ENCODE data around the gene RBPJ. TPM values are rescaled to one million over a fixed set of nuclear protein-coding genes. Genes with fewer than 3 reads are reported as not detected.

The RBPJ gene
- total and polyA plus RNA-seq, 2 donors, result 39.5 to 185 TPM

DNA sequence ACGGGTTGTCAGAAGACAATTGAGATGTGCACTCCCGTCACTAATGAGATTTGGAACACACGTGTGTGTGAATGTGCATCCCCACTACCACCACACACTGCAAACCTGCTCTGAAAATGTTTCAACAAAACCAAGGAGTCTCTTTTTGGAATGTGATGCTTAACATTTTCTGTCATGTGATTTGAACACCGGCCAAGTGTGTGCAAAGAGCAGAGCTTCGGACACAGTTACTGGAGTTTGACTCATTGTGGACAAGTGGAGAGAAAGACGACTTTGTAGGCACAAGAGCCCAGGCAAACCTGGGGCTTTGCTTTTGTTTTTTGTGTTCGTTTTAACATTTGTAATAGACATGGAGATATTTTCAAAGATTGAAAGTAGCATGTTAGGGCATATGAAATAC, 120.3 kb downstream of the RBPJ start:
- no peaks in the 10 kb centered on the region for H3K4me1 ChIP-seq (ENCODE audit: insufficient read depth)
- no peak for DNase-seq (ENCODE audit: extremely low spot score)
- no peaks in the 10 kb centered on the region for H3K36me3 ChIP-seq (ENCODE audit: insufficient read depth)
- no peak overlapping the region for H3K4me3 ChIP-seq (ENCODE audit: low read depth, low read length)
- 57% methylated on average over 7 of the region's 7 CpGs for WGBS
- no peak overlapping the region for H3K27ac ChIP-seq (ENCODE audit: low read depth)

DNA sequence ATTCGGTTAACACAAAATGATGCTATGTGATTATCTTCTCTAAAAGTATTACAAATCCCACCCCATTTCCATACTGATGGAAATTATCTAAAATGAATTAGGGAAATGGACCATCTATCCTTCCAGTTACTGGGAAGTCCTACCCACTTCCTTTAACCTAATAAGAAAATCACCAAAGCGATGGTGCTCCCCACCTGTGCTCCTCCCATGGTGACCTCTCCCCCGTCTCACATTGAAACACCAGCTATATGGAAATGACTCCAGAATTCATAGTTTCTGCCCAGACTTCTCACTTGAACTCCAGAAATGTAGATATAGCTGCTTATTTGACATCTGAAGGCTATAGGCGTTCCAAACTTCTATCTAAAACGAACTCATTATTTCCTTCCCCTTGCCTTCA, 121.0 kb downstream of the RBPJ start:
- Histone ChIP-seq H3K4me3 (ENCODE audit: low read depth, low read length) (no peak overlapping the region), H3K27ac (ENCODE audit: low read depth) (no peak overlapping the region), H3K4me1 (ENCODE audit: insufficient read depth) (no peaks in the 10 kb centered on the region), H3K36me3 (ENCODE audit: insufficient read depth) (no peaks in the 10 kb centered on the region)
- 97% methylated on average over 5 of the region's 5 CpGs for WGBS
- DNase-seq (ENCODE audit: extremely low spot score), result no peak

DNA sequence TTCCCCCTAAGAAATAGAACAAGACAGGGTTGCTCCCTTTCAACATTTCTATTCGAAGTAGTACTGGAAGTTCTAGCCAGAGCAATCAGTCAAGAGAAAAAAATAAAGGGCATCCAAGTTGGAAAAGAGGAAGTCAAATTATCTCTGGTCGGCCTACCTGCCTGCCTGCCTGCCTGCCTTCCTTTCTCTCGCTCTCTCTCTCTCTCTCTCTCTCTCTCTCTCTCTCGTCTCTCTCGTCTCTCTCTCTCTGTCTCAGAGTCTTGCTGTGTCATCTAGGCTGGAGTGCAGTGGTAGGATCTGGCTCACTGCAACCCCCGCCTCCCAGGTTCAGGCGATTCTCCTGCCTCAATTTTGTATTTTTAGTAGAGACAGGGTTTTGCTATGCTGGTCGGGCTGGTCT, 126.6 kb downstream of the RBPJ start:
- DNase-seq (ENCODE audit: extremely low spot score), result no peak
- H3K27ac ChIP-seq (ENCODE audit: low read depth), result no peak overlapping the region
- no peaks in the 10 kb centered on the region for H3K36me3 ChIP-seq (ENCODE audit: insufficient read depth)
- WGBS, result 78% methylated on average over 5 of the region's 8 CpGs
- no peaks in the 10 kb centered on the region for H3K4me1 ChIP-seq (ENCODE audit: insufficient read depth)
- no peak overlapping the region for H3K4me3 ChIP-seq (ENCODE audit: low read depth, low read length)

DNA sequence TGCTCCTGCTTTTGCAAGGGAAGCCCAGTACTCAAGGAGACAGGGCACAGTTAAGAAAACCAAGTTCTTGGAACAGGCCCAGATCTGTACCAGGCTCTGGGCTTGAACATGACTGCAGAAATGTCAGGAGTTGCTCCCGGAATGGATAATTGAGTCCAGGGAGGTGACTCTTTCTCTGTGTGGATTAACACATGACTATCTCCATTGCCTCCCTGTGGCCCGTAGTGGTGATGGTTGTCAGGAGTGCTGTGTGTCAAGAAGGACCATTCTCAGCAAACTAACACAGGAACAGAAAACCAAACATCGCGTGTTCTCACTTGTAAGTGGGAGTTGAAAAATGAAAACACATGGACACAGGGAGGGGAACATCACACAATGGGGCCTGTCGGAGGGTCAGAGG, 129.6 kb downstream of the RBPJ start:
- Histone ChIP-seq H3K4me1 (ENCODE audit: insufficient read depth) (no peaks in the 10 kb centered on the region), H3K36me3 (ENCODE audit: insufficient read depth) (no peaks in the 10 kb centered on the region), H3K27ac (ENCODE audit: low read depth) (no peak overlapping the region), H3K4me3 (ENCODE audit: low read depth, low read length) (no peak overlapping the region)
- WGBS, result 84% methylated on average over 5 of the region's 5 CpGs
- DNase-seq (ENCODE audit: extremely low spot score), result no peak

DNA sequence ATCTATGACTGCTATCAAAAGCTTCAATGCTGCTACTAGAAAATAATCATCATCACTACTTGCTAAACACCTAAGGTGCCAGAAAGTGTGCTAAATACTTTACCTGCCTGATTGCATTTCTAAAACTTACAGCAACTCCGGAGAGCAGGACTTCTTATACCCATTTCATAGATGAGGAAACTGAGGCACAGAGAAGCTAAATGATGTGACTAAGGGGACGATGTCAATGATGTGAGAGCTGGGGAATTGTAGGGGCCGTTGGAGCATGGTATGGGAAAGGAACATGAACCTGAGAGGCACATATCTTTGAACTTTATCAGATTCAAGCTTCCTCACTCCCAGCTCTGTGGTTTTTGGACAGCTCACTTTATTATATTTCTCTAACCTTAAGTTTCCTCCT, 130.8 kb downstream of the RBPJ start:
- Histone ChIP-seq H3K36me3 (ENCODE audit: insufficient read depth) (no peaks in the 10 kb centered on the region), H3K27ac (ENCODE audit: low read depth) (no peak overlapping the region), H3K4me1 (ENCODE audit: insufficient read depth) (no peaks in the 10 kb centered on the region), H3K4me3 (ENCODE audit: low read depth, low read length) (no peak overlapping the region)
- DNase-seq (ENCODE audit: extremely low spot score), result no peak
- WGBS, result 75% methylated on average over 3 of the region's 3 CpGs

DNA sequence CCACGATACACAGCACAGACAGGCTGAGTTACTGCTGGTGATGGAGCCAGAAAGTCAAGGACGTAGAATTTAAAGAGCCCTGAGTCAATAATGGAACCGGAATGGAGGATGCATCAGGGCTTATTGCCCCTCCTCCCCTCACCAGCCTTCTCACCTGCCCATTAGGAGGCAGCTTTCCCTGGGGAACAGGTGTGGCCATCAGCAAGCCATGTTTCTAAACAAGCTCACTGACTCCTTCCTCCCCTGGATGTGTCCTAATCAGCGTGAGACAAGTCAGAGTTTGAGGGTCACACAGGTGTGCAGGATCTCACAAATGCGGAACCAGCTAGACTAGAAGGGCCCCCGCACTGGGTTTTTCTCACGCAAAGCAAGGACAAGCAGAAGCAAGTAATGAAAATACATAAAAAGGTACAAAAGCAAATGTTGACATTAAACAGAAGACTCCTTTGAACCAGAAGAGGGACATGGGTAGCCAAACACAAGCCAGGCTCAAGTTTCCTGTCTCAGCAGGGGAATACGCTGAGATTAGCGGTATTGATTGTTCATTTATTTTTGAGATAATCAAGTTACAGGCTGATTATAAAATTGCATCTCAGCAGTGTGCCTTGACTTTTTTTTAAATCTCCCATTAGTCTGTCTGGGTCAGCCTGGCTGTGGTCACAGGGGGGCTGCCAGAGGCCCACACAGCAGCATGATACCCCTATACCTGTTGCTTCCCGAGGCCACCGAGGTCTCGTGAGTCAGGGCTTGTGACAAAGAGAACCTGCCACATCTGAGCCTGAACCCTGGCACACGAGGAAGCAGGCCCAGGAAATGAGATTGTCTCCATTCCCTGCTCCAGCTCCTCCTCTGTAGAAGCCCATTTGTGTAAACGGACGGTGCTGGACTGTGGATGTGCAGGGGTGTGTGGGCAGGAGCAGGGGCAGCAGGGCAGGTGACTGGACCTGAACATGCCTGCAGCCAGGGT, 132.0 kb downstream of the RBPJ start:
- peak; percentile 41 for DNase-seq (ENCODE audit: extremely low spot score)
- Histone ChIP-seq H3K4me3 (ENCODE audit: low read depth, low read length) (no peak overlapping the region), H3K36me3 (ENCODE audit: insufficient read depth) (no peaks in the 10 kb centered on the region), H3K4me1 (ENCODE audit: insufficient read depth) (no peaks in the 10 kb centered on the region), H3K27ac (ENCODE audit: low read depth) (no peak overlapping the region)
- WGBS, result 73% methylated on average over 15 of the region's 15 CpGs

DNA sequence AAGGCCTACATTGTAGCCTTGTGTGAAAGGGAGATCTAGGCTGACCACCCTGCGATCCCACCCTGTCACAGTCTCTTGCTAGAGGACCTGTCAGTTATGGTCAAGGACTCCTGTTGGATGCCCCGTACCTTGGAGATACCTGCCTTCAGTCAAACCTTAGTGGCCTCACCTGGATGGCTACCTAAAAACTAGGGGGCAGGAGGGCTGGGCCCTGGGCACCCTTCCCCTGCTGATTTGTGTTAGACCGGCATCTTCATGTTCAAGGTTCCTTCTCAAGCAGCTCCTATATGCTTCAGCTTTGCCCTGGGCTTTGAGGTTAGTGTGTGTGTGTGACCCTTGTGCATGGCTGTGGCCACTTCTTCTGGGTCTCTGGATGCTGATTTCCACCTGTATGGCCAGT, 134.1 kb downstream of the RBPJ start:
- Histone ChIP-seq H3K4me3 (ENCODE audit: low read depth, low read length) (no peak overlapping the region), H3K27ac (ENCODE audit: low read depth) (no peak overlapping the region), H3K4me1 (ENCODE audit: insufficient read depth) (no peaks in the 10 kb centered on the region), H3K36me3 (ENCODE audit: insufficient read depth) (no peaks in the 10 kb centered on the region)
- WGBS, result 99% methylated on average over 3 of the region's 3 CpGs
- DNase-seq (ENCODE audit: extremely low spot score), result no peak

DNA sequence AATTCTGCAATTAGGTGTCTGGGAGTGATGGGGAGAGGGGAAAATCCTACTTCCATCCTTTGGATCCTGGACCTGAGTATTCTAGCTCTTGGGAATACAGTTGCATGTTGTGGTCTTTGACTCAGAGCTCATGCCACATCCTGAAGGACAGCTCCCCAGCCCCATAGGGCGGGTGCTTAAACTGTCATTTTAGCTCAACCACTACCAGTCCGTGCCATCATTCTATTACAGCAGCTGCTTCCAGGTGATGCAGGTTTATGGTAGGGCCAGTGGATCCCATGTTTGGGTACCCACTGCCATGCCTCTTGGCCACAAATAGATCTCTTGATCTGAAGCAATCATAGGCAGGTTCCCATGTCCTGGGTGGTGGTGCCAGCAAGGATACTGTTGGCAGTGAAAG, 134.8 kb downstream of the RBPJ start:
- Histone ChIP-seq H3K4me3 (ENCODE audit: low read depth, low read length) (no peak overlapping the region), H3K36me3 (ENCODE audit: insufficient read depth) (no peaks in the 10 kb centered on the region), H3K27ac (ENCODE audit: low read depth) (no peak overlapping the region), H3K4me1 (ENCODE audit: insufficient read depth) (no peaks in the 10 kb centered on the region)
- no peak for DNase-seq (ENCODE audit: extremely low spot score)
- 93% methylated on average over 2 of the region's 2 CpGs for WGBS

DNA sequence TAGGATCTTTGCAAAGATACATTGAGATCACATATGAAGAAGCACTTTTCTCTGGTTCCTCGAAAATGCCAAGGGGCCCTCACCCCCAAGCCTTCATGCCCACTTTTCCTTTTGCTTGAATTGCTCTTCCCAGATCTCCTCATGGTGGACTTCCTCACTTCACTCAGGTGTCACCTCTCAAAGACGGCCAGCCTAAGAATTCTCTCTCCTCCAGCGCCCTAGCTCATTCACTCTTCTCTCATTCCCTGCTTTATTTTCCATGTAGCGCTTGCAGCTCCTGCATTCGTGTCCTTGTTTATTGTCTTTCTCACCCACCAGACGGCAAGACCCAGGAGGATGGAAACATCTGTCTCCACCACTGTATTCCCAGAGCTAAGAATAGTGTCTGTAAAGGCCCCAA, 136.6 kb downstream of the RBPJ start:
- H3K36me3 ChIP-seq (ENCODE audit: insufficient read depth), result no peaks in the 10 kb centered on the region
- H3K27ac ChIP-seq (ENCODE audit: low read depth), result no peak overlapping the region
- DNase-seq (ENCODE audit: extremely low spot score), result no peak
- 92% methylated on average over 6 of the region's 6 CpGs for WGBS
- H3K4me3 ChIP-seq (ENCODE audit: low read depth, low read length), result no peak overlapping the region
- no peaks in the 10 kb centered on the region for H3K4me1 ChIP-seq (ENCODE audit: insufficient read depth)

DNA sequence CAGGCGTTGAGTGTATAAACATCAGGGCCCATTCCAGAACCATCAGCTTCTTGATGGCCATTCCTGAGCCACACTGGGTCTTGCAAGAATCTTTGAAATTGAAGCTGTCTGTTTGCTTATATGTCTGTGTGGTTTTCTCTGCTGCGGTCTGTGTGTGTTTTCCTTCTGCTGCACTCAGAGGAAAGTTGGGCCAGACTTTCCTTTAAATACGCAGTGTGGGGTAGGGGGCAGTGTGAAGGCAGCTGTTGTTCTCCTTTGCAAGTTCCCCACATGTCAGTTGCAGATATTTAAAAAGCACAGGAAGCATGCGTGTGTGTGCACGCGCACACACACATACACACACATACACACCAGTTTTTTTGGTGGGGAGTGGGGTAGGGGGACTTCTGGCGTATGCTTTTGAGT, 137.3 kb downstream of the RBPJ start:
- no peaks in the 10 kb centered on the region for H3K4me1 ChIP-seq (ENCODE audit: insufficient read depth)
- no peaks in the 10 kb centered on the region for H3K36me3 ChIP-seq (ENCODE audit: insufficient read depth)
- WGBS, result 64% methylated on average over 7 of the region's 7 CpGs
- no peak overlapping the region for H3K4me3 ChIP-seq (ENCODE audit: low read depth, low read length)
- H3K27ac ChIP-seq (ENCODE audit: low read depth), result no peak overlapping the region
- no peak for DNase-seq (ENCODE audit: extremely low spot score)

DNA sequence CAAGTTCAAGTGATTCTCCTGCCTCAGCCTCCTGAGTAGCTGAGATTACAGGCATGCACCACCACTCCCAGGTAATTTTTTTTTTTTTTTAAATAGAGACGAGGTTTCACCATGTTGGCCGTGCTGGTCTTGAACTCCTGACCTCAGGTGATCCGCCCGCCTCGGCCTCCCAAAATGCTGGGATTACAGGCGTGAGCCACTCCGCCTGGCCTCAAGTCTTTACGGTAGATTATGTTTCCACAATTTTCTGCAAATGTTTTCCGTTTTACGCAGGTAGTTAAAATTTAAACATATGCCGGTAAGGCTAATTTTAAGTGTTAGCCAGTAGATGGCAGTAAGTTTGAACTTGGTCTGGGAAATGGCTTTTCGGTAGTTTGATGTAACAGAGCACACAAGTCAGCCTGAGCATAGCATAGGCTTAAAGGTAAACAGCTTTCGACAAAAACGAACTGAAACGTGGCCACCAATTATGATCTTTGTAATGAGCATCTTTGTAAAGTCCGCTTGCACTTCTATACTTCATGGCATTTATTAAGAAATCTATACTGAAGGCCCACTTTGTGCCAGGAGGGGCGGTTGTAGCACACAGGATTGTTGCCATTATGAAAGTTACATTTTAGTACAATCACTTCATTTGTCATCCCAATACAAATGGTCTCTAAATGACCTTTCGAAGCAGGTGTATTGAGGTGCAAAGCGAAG, 138.4 kb downstream of the RBPJ start:
- Histone ChIP-seq H3K4me3 (ENCODE audit: low read depth, low read length) (no peak overlapping the region), H3K36me3 (ENCODE audit: insufficient read depth) (no peaks in the 10 kb centered on the region), H3K4me1 (ENCODE audit: insufficient read depth) (no peaks in the 10 kb centered on the region), H3K27ac (ENCODE audit: low read depth) (no peak overlapping the region)
- DNase-seq (ENCODE audit: extremely low spot score), result no peak
- 38% methylated on average over 19 of the region's 19 CpGs for WGBS

DNA sequence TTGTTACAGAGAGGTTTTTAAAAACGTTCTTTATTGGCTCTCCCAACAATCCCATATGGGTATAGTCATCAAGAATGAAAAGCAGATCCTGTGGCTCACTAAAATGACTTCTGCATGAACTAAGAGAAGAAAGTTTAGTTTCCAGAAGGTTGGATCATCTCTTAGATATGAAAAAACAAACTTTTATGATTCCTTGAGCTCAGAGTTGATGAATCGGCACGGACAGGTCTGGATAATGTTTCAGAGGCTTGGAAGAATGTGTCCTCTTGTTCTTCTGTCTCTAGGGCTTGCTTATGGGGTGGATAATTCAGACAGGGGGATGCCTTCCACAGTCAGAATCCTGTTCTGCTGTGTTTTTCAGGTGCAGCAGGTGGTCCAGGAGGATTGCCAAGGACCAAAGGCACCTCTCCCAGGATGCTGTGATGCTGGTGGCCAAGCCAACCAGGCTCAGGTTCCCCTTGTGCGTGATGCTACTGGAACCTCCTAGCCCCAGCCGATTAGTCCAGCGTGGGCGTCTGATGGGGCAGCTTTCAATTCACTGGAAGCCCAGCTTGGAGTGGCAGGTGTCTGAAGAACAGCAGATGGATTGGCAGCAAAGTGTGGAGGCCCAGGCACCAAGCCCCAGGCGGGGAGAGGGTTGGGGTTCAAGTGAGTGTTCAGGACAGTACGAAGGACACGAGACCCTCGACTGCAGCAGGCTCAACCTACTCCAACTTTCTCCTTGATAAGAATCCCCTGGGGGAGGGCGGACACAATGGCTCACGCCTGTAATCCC, 139.1 kb downstream of the RBPJ start:
- Histone ChIP-seq H3K36me3 (ENCODE audit: insufficient read depth) (no peaks in the 10 kb centered on the region), H3K27ac (ENCODE audit: low read depth) (no peak overlapping the region), H3K4me3 (ENCODE audit: low read depth, low read length) (no peak overlapping the region), H3K4me1 (ENCODE audit: insufficient read depth) (no peaks in the 10 kb centered on the region)
- WGBS, result 82% methylated on average over 13 of the region's 13 CpGs
- DNase-seq (ENCODE audit: extremely low spot score), result no peak

DNA sequence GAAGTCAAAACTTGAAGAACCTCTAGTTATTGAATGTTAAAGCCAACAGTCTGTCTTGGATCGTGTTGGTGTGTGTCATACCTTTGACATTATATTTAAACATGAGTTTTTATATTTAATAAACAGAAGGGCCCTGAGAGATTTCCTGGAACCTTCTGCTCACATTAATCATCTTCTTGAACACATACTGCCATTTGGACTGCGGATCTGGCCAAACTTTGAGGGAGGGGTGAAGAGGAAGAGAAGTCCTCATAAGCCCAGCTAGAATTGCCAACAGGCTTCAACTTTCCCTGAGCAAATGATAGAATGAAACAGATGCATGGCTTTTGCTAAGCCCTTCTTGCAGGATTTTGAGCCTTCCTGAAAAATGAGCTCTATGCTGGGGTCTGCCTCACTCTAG, 142.1 kb downstream of the RBPJ start:
- Histone ChIP-seq H3K36me3 (ENCODE audit: insufficient read depth) (no peaks in the 10 kb centered on the region), H3K4me3 (ENCODE audit: low read depth, low read length) (no peak overlapping the region), H3K4me1 (ENCODE audit: insufficient read depth) (no peaks in the 10 kb centered on the region), H3K27ac (ENCODE audit: low read depth) (no peak overlapping the region)
- 25% methylated on average over 2 of the region's 2 CpGs for WGBS
- no peak for DNase-seq (ENCODE audit: extremely low spot score)

All from urinary bladder (tissue), 4 donors.